ENCODE results near the gene COG8.
"Not testable (repeated sequence)": the region's sequence is repeated elsewhere in the genome, so short reads cannot be mapped to it uniquely, and the experiment has no call there.

COG8 gene, protein sequence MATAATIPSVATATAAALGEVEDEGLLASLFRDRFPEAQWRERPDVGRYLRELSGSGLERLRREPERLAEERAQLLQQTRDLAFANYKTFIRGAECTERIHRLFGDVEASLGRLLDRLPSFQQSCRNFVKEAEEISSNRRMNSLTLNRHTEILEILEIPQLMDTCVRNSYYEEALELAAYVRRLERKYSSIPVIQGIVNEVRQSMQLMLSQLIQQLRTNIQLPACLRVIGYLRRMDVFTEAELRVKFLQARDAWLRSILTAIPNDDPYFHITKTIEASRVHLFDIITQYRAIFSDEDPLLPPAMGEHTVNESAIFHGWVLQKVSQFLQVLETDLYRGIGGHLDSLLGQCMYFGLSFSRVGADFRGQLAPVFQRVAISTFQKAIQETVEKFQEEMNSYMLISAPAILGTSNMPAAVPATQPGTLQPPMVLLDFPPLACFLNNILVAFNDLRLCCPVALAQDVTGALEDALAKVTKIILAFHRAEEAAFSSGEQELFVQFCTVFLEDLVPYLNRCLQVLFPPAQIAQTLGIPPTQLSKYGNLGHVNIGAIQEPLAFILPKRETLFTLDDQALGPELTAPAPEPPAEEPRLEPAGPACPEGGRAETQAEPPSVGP

DNA sequence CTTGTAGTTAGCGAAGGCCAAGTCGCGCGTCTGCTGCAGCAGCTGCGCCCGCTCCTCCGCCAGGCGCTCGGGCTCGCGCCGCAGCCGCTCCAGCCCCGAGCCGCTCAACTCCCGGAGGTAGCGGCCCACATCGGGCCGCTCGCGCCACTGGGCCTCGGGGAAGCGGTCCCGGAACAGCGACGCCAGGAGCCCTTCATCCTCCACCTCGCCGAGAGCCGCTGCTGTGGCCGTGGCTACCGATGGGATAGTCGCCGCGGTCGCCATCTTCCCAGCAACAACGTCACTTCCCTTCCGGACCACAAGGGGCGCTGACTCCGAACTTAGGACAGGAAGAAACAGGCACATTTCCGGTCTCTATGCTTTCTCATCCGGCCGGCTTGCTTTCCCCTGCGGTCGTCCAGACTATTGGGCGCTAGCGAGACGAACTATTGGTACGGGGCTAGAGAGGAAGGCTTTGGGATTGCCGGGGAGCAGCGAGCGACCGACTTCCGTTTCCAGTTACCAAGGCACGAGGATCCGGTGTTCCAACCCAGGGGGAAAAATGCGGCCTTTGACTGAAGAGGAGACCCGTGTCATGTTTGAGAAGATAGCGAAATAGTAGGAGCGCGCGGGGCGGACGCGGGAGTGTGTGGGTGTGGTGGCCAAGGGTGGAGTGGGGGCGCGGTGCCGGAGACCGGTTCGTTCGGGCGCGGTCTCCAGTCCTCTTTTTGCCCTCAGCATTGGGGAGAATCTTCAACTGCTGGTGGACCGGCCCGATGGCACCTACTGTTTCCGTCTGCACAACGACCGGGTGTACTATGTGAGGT is at the start of gene COG8, which contains the start of gene NIP7:
Gene COG8 (minus strand): TSS at position 276 of the 806 bp plus-strand sequence. CDS start 12 bp downstream, at position 264.
Gene NIP7 (plus strand): TSS at position 484 of the 806 bp plus-strand sequence. CDS start 58 bp downstream, at position 542.
- DNase-seq = peak; percentile 98

DNA sequence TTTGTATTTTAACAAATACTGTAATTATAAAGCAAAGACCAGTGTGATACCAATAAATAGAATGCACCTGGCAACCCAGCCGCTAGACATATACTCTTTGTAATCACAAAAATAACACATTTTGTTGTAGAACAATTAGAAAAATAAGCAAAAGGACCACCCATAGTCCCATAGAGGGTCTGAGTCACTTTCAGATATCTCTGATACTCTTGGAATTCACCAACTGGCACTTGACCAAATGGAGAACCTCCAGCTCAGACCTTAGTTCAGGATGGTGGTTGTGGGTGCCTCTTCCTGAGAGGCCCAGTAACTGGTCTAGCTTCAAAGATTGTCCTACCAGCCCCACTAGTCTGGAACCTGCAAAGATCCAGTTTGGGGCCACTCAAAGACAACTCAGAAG is 47.2 kb upstream of the COG8 start:
- no peak for DNase-seq

GRCh38 chr16:69384974-69385373 is 45.6 kb upstream of the COG8 start:
- DNase-seq = no peak

GRCh38 chr16:69382421-69382820 is 43.1 kb upstream of the COG8 start:
- no peak for DNase-seq

- no peak for DNase-seq
Measured at GRCh38 chr16:69381231-69381630, 41.9 kb upstream of the COG8 start.

DNA sequence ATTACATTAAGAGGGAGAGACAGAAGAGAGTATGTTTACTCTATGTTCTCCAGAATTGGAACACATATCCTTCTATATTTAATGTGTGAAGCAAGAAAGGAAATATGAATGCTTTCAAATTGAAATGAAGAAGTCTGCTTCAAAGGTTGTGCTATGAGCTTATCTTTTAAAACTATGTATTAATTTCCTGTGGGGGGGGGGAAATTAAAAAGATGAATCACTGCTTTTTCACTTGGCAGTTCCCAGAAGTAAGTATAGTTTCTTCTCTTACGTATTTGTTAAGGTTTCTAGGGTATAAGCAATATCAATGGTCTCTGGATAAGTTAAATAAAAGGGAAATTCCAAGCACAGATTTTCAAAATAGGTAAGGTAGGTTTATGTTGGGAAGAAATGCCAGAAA is 39.4 kb upstream of the COG8 start:
- DNase-seq = no peak

- DNase-seq = no peak
Measured at GRCh38 chr16:69378036-69378435, 38.7 kb upstream of the COG8 start.

DNA sequence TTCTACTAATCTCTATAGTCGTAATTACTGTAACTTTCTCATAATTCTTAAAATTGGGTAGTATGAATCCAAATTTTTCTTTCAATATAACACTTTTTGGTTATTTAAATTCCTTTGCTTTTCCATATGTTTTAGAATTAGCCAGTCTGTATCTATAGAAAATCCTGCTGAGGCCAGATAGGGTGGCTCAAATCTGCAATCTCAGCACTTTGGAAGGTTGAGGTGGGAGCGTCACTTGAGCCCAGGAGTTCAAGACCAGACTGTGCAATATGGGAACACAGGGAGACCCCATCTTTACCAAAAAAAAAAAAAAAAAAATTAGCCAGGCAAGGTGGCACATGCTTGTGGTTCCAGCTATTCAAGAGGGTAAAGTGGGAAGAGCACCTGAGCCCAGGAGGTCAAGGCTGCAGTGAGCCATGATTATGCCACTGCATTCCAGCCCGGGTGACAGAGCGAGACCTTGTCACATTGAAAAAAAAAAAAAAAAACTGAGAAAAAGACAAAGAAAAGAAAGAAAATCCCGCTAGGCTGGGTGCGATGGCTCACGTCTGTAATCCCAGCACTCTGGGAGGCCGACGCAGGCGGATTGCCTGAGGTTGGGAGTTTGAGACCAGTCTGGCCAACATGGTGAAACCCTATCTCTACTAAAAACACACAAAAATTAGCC is 37.2 kb upstream of the COG8 start:
- DNase-seq = no peak

DNA sequence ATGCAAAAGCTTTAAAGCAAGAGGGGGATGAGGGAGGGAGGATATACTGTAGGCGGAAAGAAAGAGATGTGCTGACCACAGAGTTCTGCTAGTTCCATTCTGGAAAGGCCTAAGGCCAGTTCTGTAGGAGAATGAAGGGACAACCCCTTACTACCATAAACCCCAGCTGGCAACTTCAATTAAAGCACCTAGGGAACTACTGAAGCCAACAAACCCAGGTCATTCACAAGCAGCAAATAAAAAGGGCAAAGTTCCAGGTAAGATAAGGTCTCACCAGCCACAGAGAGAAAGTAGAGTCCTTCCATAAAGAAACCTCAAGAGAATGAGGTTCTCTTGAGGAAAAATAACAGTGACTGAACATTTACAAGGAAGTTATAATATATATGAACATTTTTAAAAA is 33.7 kb upstream of the COG8 start:
- DNase-seq = no peak

DNA sequence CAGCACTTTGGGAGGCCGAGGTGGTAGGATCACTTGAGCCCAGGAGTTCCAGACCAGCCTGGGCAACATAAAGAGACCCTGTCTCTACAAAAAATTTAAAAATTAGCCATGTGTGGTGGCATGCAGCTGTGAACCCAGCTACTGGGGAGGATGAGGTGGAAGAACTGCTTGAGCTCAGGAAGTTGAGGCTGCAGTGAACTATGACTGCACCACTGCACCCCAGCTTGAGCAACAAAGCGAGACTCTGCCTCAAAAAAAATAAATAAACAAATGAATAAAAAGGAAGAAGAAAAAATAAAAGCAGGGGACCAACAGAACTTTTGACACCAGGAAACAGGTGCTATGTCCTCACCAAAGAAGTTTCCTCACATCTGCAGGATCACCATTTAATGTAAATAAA is 32.2 kb upstream of the COG8 start:
- no peak for DNase-seq

DNA sequence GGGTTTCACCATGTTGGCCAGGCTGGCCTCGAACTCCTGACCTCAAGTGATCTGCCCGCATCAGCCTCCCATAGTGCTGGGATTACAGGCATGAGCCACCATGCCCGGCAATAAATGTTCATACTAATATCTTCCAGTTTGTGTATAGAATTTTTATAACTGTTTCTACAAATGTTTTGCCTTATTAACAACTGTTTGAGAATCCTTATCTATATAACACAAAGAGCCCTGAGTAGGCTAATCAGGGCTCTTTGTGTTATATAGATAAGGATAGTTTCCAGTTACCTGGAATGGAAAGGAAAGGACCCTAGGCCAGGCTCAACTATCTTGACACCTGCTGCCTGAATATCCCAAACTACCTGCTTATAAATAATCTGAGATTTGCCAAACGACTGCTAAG is 29.5 kb upstream of the COG8 start:
- DNase-seq = no peak

GRCh38 chr16:69367980-69368379 is 28.6 kb upstream of the COG8 start:
- no peak for DNase-seq

GRCh38 chr16:69366431-69366830 is 27.1 kb upstream of the COG8 start:
- DNase-seq = no peak

GRCh38 chr16:69365901-69366300 is 26.5 kb upstream of the COG8 start:
- DNase-seq = no peak

- no peak for DNase-seq
Measured at GRCh38 chr16:69364088-69364487, 24.7 kb upstream of the COG8 start.

DNA sequence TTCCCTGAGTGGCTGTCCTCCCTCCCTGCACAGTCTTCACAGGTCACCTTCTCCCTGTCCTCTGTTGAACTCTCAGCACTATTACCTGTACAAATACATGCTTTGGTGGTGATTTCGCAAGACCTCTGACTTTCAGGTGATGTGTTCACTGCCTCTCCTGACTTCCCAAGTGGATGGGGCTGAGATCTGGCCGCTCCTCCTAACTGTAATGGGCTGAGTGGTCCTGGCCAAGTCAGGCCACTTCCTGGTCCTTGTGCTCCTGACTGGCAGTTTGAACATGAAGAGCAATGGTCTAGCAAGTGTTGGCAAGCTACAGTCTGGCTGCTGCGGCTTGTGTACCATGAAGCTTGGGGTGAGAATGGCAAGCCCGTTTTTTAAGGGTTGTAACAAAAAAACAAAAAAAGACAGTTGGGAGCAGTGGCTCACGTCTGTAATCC is 23.9 kb upstream of the COG8 start:
- DNase-seq = no peak

DNA sequence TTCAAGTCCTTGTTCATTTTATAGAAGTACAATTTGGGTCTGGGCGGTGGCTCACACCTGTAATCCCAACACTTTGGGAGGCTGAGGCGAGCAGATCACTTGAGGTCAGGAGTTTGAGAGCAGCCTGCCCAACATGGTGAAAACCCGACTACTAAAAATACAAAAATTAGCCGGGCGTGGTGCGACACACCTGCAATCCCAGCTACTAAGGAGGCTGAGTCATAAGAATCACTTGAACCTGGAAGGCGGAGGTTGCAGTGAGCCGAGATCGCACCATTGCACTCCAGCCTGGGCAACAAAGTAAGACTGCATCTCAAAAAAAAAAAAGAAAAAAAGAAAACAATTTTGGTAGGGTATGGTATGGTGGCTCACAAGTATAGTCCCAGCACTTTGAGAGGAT is 20.7 kb upstream of the COG8 start:
- DNase-seq = not testable (repeated sequence)

DNA sequence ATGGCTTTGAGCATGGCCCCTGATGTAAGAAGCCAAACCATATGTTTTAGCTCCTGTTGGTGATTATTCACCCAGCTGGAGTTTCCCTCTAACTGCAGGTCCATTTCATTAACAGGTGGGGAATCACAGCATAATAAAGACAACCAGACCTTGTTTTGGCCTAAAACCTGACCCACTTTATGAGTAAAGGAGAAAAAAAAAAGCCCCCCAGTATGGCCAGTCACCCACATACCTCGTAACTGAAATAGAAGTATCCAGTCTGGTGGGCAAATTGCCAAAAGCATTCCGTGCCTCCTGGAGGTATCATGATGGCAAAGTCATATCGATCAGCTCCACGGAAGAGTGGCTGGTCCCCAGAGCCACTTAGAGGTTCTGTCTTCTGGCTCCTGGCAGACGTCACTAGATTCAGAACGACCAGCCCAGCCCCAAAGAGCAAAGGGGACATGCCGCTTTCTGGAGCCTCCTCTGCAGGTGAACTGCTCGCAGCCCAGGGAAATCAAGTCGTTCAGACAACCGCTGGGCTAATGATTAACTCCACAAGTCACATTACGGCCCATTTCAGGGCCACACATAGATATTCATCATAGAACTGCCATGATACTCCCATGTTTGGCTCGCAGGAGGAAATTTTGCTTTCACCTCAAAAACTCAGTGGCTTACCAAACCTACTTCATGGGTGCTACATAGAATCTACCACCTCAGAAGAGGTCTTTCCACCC is 12.1 kb upstream of the COG8 start, which contains the start of gene TMED6:
Gene TMED6 (minus strand): TSS at position 478 of the 719 bp plus-strand sequence. CDS start 33 bp downstream, at position 445.
- DNase-seq = no peak

DNA sequence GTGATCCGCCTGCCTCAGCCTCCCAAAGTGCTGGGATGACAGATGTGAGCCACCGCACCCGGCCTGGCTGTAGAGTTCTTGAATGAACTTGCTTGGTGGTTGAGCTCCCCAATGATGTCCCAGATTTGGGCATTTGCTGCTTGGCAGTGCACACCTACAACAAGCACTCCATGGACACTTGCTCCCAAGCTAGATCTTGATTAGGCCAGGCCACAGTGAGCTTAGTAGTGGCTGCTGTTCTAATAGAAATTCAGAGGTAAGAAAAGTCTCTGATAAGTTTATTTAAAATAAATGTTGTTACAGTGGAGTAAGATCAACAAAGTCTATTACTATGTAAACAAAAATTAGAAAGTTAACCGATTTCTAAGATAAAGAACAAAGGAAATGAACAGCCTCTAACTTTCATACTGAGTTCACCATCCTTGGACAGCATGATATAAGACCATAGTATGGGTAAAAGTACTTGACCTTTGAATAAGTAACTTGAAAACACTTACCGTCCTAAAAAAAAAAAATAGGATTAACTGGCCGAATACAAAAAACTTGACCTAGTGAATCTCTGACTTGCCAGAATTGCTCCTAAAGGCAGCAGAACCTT is 11.3 kb upstream of the COG8 start:
- DNase-seq = no peak

DNA sequence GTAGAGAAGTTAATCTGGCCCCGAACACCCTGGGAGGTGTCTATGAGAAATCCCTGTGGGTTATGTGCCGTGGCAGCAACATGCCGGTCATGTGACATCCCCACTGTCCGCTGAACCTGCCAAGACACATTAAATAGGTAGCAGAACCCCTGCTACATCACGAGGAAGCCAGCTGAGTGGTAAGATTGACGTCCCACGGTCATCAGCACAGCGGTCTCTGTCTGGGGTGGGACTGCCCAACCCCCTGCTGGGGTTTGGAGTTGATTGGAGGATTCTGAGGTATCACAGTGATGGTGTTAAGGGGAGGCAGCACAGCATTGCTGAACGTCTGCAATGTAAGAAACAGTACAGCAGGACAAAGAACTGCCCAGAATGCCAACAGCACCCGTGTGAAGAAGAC is 10.2 kb upstream of the COG8 start:
- DNase-seq = no peak

DNA sequence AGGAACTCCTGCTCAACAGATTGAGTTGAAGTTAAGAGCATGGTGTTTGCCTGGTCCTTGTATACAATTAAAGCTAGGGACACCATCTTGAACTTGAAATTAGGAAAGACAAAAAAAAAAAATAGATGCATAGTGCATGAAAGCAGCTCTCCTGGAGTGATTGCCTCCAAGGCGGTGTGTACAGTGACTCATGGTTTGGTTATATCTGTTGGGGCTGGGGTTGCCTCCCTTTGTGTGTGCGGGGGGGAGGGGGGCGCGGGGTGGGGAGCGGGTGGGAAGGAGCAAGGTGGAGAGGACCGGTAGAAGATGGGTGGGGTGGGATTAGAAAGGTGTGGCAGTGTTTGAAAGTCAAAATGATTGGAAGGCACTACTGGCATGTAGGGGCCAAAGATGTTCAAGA is 8.9 kb upstream of the COG8 start:
- no peak for DNase-seq

DNA sequence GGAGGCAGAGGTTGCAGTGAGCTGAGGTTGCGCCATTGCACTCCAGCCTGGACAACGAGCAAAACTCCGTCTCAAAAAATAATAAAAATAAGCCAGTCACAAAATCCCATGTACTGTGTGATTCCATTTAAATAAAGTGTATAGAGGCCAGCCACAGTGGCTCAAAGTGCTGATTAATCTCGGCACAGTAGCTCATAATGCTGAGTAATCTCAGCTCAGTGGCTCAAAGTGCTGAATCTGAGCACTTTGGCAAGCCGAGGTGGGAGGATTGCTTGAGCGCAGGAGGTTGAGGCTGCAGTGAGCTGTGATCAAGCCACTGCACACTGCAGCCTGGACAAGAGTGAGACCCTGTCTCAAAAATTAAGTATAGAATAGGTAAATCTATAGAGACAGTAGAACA is 7.3 kb upstream of the COG8 start:
- no peak for DNase-seq
